ENCODE data around the gene PGBD2.
"Not testable (repeated sequence)": the region's sequence is repeated elsewhere in the genome, so short reads cannot be mapped to it uniquely, and the experiment has no call there.

The PGBD2 gene

GRCh38 chr1:248871837-248872401 lies 34.1 kb upstream of the PGBD2 start:
- H3K4me3 ChIP-seq (ENCODE audit: low read depth, low read length), result no peak overlapping the region

GRCh38 chr1:248872752-248873408 lies 33.2 kb upstream of the PGBD2 start:
- Histone ChIP-seq H3K27me3 (ENCODE audit: insufficient read depth, low read length) (peaks cover 8% of the 10 kb centered on the region), H2AFZ (ENCODE audit: low read length, unreplicated experiment) (peak overlapping the region; percentile 86), H3K4me1 (ENCODE audit: control insufficient read depth, insufficient read depth, low read length, unreplicated experiment) (no peaks in the 10 kb centered on the region), H3K27ac (ENCODE audit: low read depth, low read length) (peak overlapping the region; percentile 77), H3K4me3 (ENCODE audit: low read depth, low read length) (peak overlapping the region; percentile 84), H3K36me3 (ENCODE audit: insufficient read depth, low read length) (no peaks in the 10 kb centered on the region), H3K79me2 (ENCODE audit: control insufficient read depth, insufficient read depth, low read length, unreplicated experiment) (no peaks in the 10 kb centered on the region)

More at GRCh38 chr1:248871837-248872401, 34.1 kb upstream of the PGBD2 start:
- H2AFZ ChIP-seq (ENCODE audit: low read length, unreplicated experiment), result peak overlapping the region; percentile 55
- peaks cover 5% of the 10 kb centered on the region; the same call in 1 of the 2 replicates for H3K27me3 ChIP-seq (ENCODE audit: insufficient read depth, low read length)
- no peak overlapping the region for H3K27ac ChIP-seq (ENCODE audit: low read depth, low read length)
- H3K4me1 ChIP-seq (ENCODE audit: control insufficient read depth, insufficient read depth, low read length, unreplicated experiment), result no peaks in the 10 kb centered on the region
- H3K36me3 ChIP-seq (ENCODE audit: insufficient read depth, low read length), result no peaks in the 10 kb centered on the region
- no peaks in the 10 kb centered on the region for H3K79me2 ChIP-seq (ENCODE audit: control insufficient read depth, insufficient read depth, low read length, unreplicated experiment)

GRCh38 chr1:248873409-248873992 lies 32.5 kb upstream of the PGBD2 start:
- no peaks in the 10 kb centered on the region for H3K79me2 ChIP-seq (ENCODE audit: control insufficient read depth, insufficient read depth, low read length, unreplicated experiment)
- peak overlapping the region; percentile 84 for H3K4me3 ChIP-seq (ENCODE audit: low read depth, low read length)
- H3K27me3 ChIP-seq (ENCODE audit: insufficient read depth, low read length), result peaks cover 10% of the 10 kb centered on the region
- H3K36me3 ChIP-seq (ENCODE audit: insufficient read depth, low read length), result no peaks in the 10 kb centered on the region
- peak overlapping the region; percentile 77 for H3K27ac ChIP-seq (ENCODE audit: low read depth, low read length)
- H3K4me1 ChIP-seq (ENCODE audit: control insufficient read depth, insufficient read depth, low read length, unreplicated experiment), result no peaks in the 10 kb centered on the region
- H2AFZ ChIP-seq (ENCODE audit: low read length, unreplicated experiment), result peak overlapping the region; percentile 86

GRCh38 chr1:248873993-248874533 lies 32.0 kb upstream of the PGBD2 start:
- H2AFZ ChIP-seq (ENCODE audit: low read length, unreplicated experiment), result no peak overlapping the region
- H3K4me1 ChIP-seq (ENCODE audit: control insufficient read depth, insufficient read depth, low read length, unreplicated experiment), result no peaks in the 10 kb centered on the region
- H3K79me2 ChIP-seq (ENCODE audit: control insufficient read depth, insufficient read depth, low read length, unreplicated experiment), result no peaks in the 10 kb centered on the region
- peak overlapping the region; percentile 54; the same call in 1 of the 2 replicates for H3K27ac ChIP-seq (ENCODE audit: low read depth, low read length)
- no peaks in the 10 kb centered on the region for H3K36me3 ChIP-seq (ENCODE audit: insufficient read depth, low read length)
- H3K4me3 ChIP-seq (ENCODE audit: low read depth, low read length), result peak overlapping the region; percentile 73
- H3K27me3 ChIP-seq (ENCODE audit: insufficient read depth, low read length), result peaks cover 15% of the 10 kb centered on the region

GRCh38 chr1:248881261-248881660 lies 24.8 kb upstream of the PGBD2 start:
- no peaks in the 10 kb centered on the region for H3K36me3 ChIP-seq (ENCODE audit: insufficient read depth, low read length)
- no peaks in the 10 kb centered on the region for H3K4me1 ChIP-seq (ENCODE audit: control insufficient read depth, insufficient read depth, low read length, unreplicated experiment)
- H3K4me3 ChIP-seq (ENCODE audit: low read depth, low read length), result no peak overlapping the region
- no peak overlapping the region for H2AFZ ChIP-seq (ENCODE audit: low read length, unreplicated experiment)
- H3K27ac ChIP-seq (ENCODE audit: low read depth, low read length), result no peak overlapping the region
- H3K27me3 ChIP-seq (ENCODE audit: insufficient read depth, low read length), result peaks cover 45% of the 10 kb centered on the region
- no peaks in the 10 kb centered on the region for H3K79me2 ChIP-seq (ENCODE audit: control insufficient read depth, insufficient read depth, low read length, unreplicated experiment)

GRCh38 chr1:248882427-248882826 lies 23.6 kb upstream of the PGBD2 start:
- not testable (repeated sequence) for H3K4me1 ChIP-seq (ENCODE audit: control insufficient read depth, insufficient read depth, low read length, unreplicated experiment); H3K27ac ChIP-seq (ENCODE audit: low read depth, low read length); H3K36me3 ChIP-seq (ENCODE audit: insufficient read depth, low read length); H3K79me2 ChIP-seq (ENCODE audit: control insufficient read depth, insufficient read depth, low read length, unreplicated experiment); H3K4me3 ChIP-seq (ENCODE audit: low read depth, low read length); H2AFZ ChIP-seq (ENCODE audit: low read length, unreplicated experiment)
- H3K27me3 ChIP-seq (ENCODE audit: insufficient read depth, low read length), result peaks cover 37% of the 10 kb centered on the region

GRCh38 chr1:248884632-248885295 lies 21.3 kb upstream of the PGBD2 start:
- peaks cover 29% of the 10 kb centered on the region for H3K27me3 ChIP-seq (ENCODE audit: insufficient read depth, low read length)
- H3K4me1 ChIP-seq (ENCODE audit: control insufficient read depth, insufficient read depth, low read length, unreplicated experiment), result no peaks in the 10 kb centered on the region
- H3K4me3 ChIP-seq (ENCODE audit: low read depth, low read length), result no peak overlapping the region
- H3K27ac ChIP-seq (ENCODE audit: low read depth, low read length), result no peak overlapping the region
- no peak overlapping the region for H2AFZ ChIP-seq (ENCODE audit: low read length, unreplicated experiment)
- no peaks in the 10 kb centered on the region for H3K79me2 ChIP-seq (ENCODE audit: control insufficient read depth, insufficient read depth, low read length, unreplicated experiment)
- no peaks in the 10 kb centered on the region for H3K36me3 ChIP-seq (ENCODE audit: insufficient read depth, low read length)

- H3K4me3 ChIP-seq (ENCODE audit: low read depth, low read length), result no peak overlapping the region
- H3K27ac ChIP-seq (ENCODE audit: low read depth, low read length), result no peak overlapping the region
- H3K4me1 ChIP-seq (ENCODE audit: control insufficient read depth, insufficient read depth, low read length, unreplicated experiment), result no peaks in the 10 kb centered on the region
- H2AFZ ChIP-seq (ENCODE audit: low read length, unreplicated experiment), result no peak overlapping the region
- H3K36me3 ChIP-seq (ENCODE audit: insufficient read depth, low read length), result no peaks in the 10 kb centered on the region
- H3K79me2 ChIP-seq (ENCODE audit: control insufficient read depth, insufficient read depth, low read length, unreplicated experiment), result no peaks in the 10 kb centered on the region
- peaks cover 26% of the 10 kb centered on the region for H3K27me3 ChIP-seq (ENCODE audit: insufficient read depth, low read length)
These were observed 20.4 kb upstream of the PGBD2 start for GRCh38 chr1:248885646-248886045.

- H3K27ac ChIP-seq (ENCODE audit: low read depth, low read length), result no peak overlapping the region
- H3K36me3 ChIP-seq (ENCODE audit: insufficient read depth, low read length), result no peaks in the 10 kb centered on the region
- H3K79me2 ChIP-seq (ENCODE audit: control insufficient read depth, insufficient read depth, low read length, unreplicated experiment), result no peaks in the 10 kb centered on the region
- H3K4me3 ChIP-seq (ENCODE audit: low read depth, low read length), result no peak overlapping the region
- H3K27me3 ChIP-seq (ENCODE audit: insufficient read depth, low read length), result peaks cover 25% of the 10 kb centered on the region
- H2AFZ ChIP-seq (ENCODE audit: low read length, unreplicated experiment), result no peak overlapping the region
- H3K4me1 ChIP-seq (ENCODE audit: control insufficient read depth, insufficient read depth, low read length, unreplicated experiment), result no peaks in the 10 kb centered on the region
These were observed 19.7 kb upstream of the PGBD2 start for GRCh38 chr1:248886237-248886895.

GRCh38 chr1:248889914-248890243 lies 16.2 kb upstream of the PGBD2 start:
- not testable (repeated sequence) for H3K79me2 ChIP-seq (ENCODE audit: control insufficient read depth, insufficient read depth, low read length, unreplicated experiment); H3K27ac ChIP-seq (ENCODE audit: low read depth, low read length); H3K4me1 ChIP-seq (ENCODE audit: control insufficient read depth, insufficient read depth, low read length, unreplicated experiment); H3K4me3 ChIP-seq (ENCODE audit: low read depth, low read length); H2AFZ ChIP-seq (ENCODE audit: low read length, unreplicated experiment); H3K36me3 ChIP-seq (ENCODE audit: insufficient read depth, low read length)
- peaks cover 45% of the 10 kb centered on the region for H3K27me3 ChIP-seq (ENCODE audit: insufficient read depth, low read length)

All from ACC112 (cell line).